ENCODE results near the gene HMGN5.

HMGN5 gene

DNA sequence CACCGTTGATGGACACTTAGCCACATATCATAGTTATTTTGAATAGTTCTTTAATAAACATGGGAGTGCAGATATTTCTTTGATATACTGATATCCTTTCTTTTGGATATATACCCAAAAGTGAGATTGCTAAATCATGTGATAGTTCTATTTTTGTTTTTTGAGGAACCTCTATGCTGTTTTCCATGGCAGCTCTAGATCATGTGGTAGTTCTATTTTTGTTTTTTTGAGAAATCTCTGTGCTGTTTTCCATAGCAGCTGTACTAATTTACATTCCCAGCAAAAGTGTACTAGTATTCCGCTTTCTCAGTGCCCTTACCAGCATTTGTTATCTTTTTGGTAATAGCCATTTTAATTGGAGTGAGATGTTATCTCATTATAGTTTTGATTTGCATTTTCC is 3.8 kb upstream of the HMGN5 start:
- H4K8ac ChIP-seq (ENCODE audit: low read depth, low read length), result no peak overlapping the region
- no peak overlapping the region for H2BK12ac ChIP-seq (ENCODE audit: low read length)
- H2BK120ac ChIP-seq (ENCODE audit: insufficient read depth, low read length, poor library complexity), result no peak overlapping the region
- peaks cover 3% of the 10 kb centered on the region for H3K79me1 ChIP-seq (ENCODE audit: low read length)
- H3K27ac ChIP-seq (ENCODE audit: low read depth, low read length), result no peak overlapping the region
- H3K4ac ChIP-seq (ENCODE audit: low read depth, low read length), result no peak overlapping the region
- no peak overlapping the region for H3K9ac ChIP-seq (ENCODE audit: low read length)
- H2AK5ac ChIP-seq (ENCODE audit: low read length), result no peak overlapping the region
- no peaks in the 10 kb centered on the region for H3K36me3 ChIP-seq (ENCODE audit: control insufficient read depth in 1 of 2, insufficient read depth in 2 of 2, low read length in 2 of 2)
- no peak overlapping the region for H3K23ac ChIP-seq (ENCODE audit: low read length)
- no peak overlapping the region for H4K12ac ChIP-seq (ENCODE audit: low read depth, low read length)
- no peak overlapping the region for H3K18ac ChIP-seq (ENCODE audit: low read length)
- no peak for DNase-seq
- H3K4me3 ChIP-seq (ENCODE audit: low read depth, low read length), result no peak overlapping the region
- WGBS (ENCODE audit: extremely low coverage, insufficient coverage, insufficient read length), result no CpG with 5 or more reads among the region's 2 CpGs
- H3K4me2 ChIP-seq (ENCODE audit: low read length), result no peak overlapping the region
- H2AFZ ChIP-seq (ENCODE audit: insufficient read depth, low read length, poor library complexity), result no peak overlapping the region
- H4K91ac ChIP-seq (ENCODE audit: low read depth, low read length), result no peak overlapping the region
- no peak overlapping the region for H2BK5ac ChIP-seq (ENCODE audit: low read depth, low read length, poor library complexity)
- no peaks in the 10 kb centered on the region for H3K9me3 ChIP-seq (ENCODE audit: insufficient read depth, low read depth, low read length)
- H3K79me2 ChIP-seq (ENCODE audit: control insufficient read depth, insufficient read depth, low read length, poor library complexity), result peaks cover 2% of the 10 kb centered on the region
- no peak overlapping the region for H3K14ac ChIP-seq (ENCODE audit: low read length)
- H3K27me3 ChIP-seq (ENCODE audit: insufficient read depth, low read length), result no peaks in the 10 kb centered on the region
- H3K4me1 ChIP-seq (ENCODE audit: control insufficient read depth in 1 of 2, insufficient read depth in 2 of 2, low read length in 2 of 2), result no peaks in the 10 kb centered on the region

DNA sequence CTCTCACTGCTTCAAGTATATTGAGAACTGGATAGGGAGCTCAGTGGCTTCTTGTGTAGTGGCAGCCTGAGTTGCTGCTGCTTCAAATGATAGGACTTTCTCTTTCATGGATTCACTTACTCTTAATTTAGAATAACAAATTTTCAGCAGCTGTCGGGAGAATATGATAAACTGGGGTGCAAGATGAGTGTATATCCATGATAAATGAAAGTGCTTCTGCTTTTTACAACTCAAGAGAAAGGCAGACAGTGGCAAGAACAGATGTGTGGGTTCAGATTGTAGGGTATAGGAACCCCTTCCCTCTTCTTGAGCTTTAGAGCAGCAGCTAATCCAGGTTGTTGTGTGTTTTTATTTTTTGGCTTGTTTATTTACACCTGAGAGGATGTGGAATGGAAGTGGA is 1.2 kb upstream of the HMGN5 start:
- Histone ChIP-seq H3K27ac (ENCODE audit: low read depth, low read length) (no peak overlapping the region), H2BK120ac (ENCODE audit: insufficient read depth, low read length, poor library complexity) (no peak overlapping the region), H3K4me3 (ENCODE audit: low read depth, low read length) (no peak overlapping the region), H3K27me3 (ENCODE audit: insufficient read depth, low read length) (no peaks in the 10 kb centered on the region), H3K4me2 (ENCODE audit: low read length) (peak overlapping the region; percentile 27), H2AFZ (ENCODE audit: insufficient read depth, low read length, poor library complexity) (no peak overlapping the region), H4K12ac (ENCODE audit: low read depth, low read length) (no peak overlapping the region), H4K8ac (ENCODE audit: low read depth, low read length) (no peak overlapping the region), H2BK12ac (ENCODE audit: low read length) (no peak overlapping the region), H3K79me2 (ENCODE audit: control insufficient read depth, insufficient read depth, low read length, poor library complexity) (peaks cover 2% of the 10 kb centered on the region), H3K18ac (ENCODE audit: low read length) (no peak overlapping the region), H2AK5ac (ENCODE audit: low read length) (no peak overlapping the region), H2BK5ac (ENCODE audit: low read depth, low read length, poor library complexity) (no peak overlapping the region), H3K23ac (ENCODE audit: low read length) (no peak overlapping the region), H3K9me3 (ENCODE audit: insufficient read depth, low read depth, low read length) (no peaks in the 10 kb centered on the region), H3K4ac (ENCODE audit: low read depth, low read length) (no peak overlapping the region), H3K36me3 (ENCODE audit: control insufficient read depth in 1 of 2, insufficient read depth in 2 of 2, low read length in 2 of 2) (no peaks in the 10 kb centered on the region), H3K14ac (ENCODE audit: low read length) (no peak overlapping the region), H3K79me1 (ENCODE audit: low read length) (peaks cover 3% of the 10 kb centered on the region), H4K91ac (ENCODE audit: low read depth, low read length) (no peak overlapping the region), H3K4me1 (ENCODE audit: control insufficient read depth in 1 of 2, insufficient read depth in 2 of 2, low read length in 2 of 2) (no peaks in the 10 kb centered on the region), H3K9ac (ENCODE audit: low read length) (no peak overlapping the region)
- no peak for DNase-seq
- WGBS (ENCODE audit: extremely low coverage, insufficient coverage, insufficient read length), result no CpG with 5 or more reads among the region's 1 CpG

GRCh38 chrX:81202456-81202819 is 725 bp upstream of the HMGN5 start:
- Histone ChIP-seq H3K9me3 (ENCODE audit: insufficient read depth, low read depth, low read length) (no peaks in the 10 kb centered on the region), H2BK5ac (ENCODE audit: low read depth, low read length, poor library complexity) (no peak overlapping the region), H3K4ac (ENCODE audit: low read depth, low read length) (no peak overlapping the region), H4K8ac (ENCODE audit: low read depth, low read length) (no peak overlapping the region), H3K27ac (ENCODE audit: low read depth, low read length) (no peak overlapping the region), H2BK120ac (ENCODE audit: insufficient read depth, low read length, poor library complexity) (no peak overlapping the region), H3K18ac (ENCODE audit: low read length) (no peak overlapping the region), H3K4me3 (ENCODE audit: low read depth, low read length) (peak overlapping the region; percentile 77), H3K36me3 (ENCODE audit: control insufficient read depth in 1 of 2, insufficient read depth in 2 of 2, low read length in 2 of 2) (no peaks in the 10 kb centered on the region), H2BK12ac (ENCODE audit: low read length) (no peak overlapping the region), H2AK5ac (ENCODE audit: low read length) (no peak overlapping the region), H3K23ac (ENCODE audit: low read length) (no peak overlapping the region), H3K79me2 (ENCODE audit: control insufficient read depth, insufficient read depth, low read length, poor library complexity) (peaks cover 2% of the 10 kb centered on the region), H3K27me3 (ENCODE audit: insufficient read depth, low read length) (no peaks in the 10 kb centered on the region), H2AFZ (ENCODE audit: insufficient read depth, low read length, poor library complexity) (no peak overlapping the region), H3K14ac (ENCODE audit: low read length) (no peak overlapping the region), H4K12ac (ENCODE audit: low read depth, low read length) (no peak overlapping the region), H3K79me1 (ENCODE audit: low read length) (peaks cover 3% of the 10 kb centered on the region), H3K4me2 (ENCODE audit: low read length) (peak overlapping the region; percentile 84), H3K4me1 (ENCODE audit: control insufficient read depth in 1 of 2, insufficient read depth in 2 of 2, low read length in 2 of 2) (no peaks in the 10 kb centered on the region), H3K9ac (ENCODE audit: low read length) (no peak overlapping the region), H4K91ac (ENCODE audit: low read depth, low read length) (no peak overlapping the region)
- WGBS (ENCODE audit: extremely low coverage, insufficient coverage, insufficient read length), result no CpG with 5 or more reads among the region's 8 CpGs
- DNase-seq, result no peak

- no peak overlapping the region for H3K4me3 ChIP-seq (ENCODE audit: low read depth, low read length)
- H4K91ac ChIP-seq (ENCODE audit: low read depth, low read length), result no peak overlapping the region
- H2BK5ac ChIP-seq (ENCODE audit: low read depth, low read length, poor library complexity), result no peak overlapping the region
- H2BK120ac ChIP-seq (ENCODE audit: insufficient read depth, low read length, poor library complexity), result no peak overlapping the region
- H3K79me2 ChIP-seq (ENCODE audit: control insufficient read depth, insufficient read depth, low read length, poor library complexity), result peaks cover 2% of the 10 kb centered on the region
- no peaks in the 10 kb centered on the region for H3K4me1 ChIP-seq (ENCODE audit: control insufficient read depth in 1 of 2, insufficient read depth in 2 of 2, low read length in 2 of 2)
- no peaks in the 10 kb centered on the region for H3K36me3 ChIP-seq (ENCODE audit: control insufficient read depth in 1 of 2, insufficient read depth in 2 of 2, low read length in 2 of 2)
- H3K79me1 ChIP-seq (ENCODE audit: low read length), result peaks cover 3% of the 10 kb centered on the region
- no peak overlapping the region for H2AK5ac ChIP-seq (ENCODE audit: low read length)
- no peak overlapping the region for H4K8ac ChIP-seq (ENCODE audit: low read depth, low read length)
- H4K12ac ChIP-seq (ENCODE audit: low read depth, low read length), result no peak overlapping the region
- DNase-seq, result no peak
- H2BK12ac ChIP-seq (ENCODE audit: low read length), result no peak overlapping the region
- H3K9ac ChIP-seq (ENCODE audit: low read length), result no peak overlapping the region
- H3K14ac ChIP-seq (ENCODE audit: low read length), result no peak overlapping the region
- no peak overlapping the region for H2AFZ ChIP-seq (ENCODE audit: insufficient read depth, low read length, poor library complexity)
- no peak overlapping the region for H3K27ac ChIP-seq (ENCODE audit: low read depth, low read length)
- H3K18ac ChIP-seq (ENCODE audit: low read length), result no peak overlapping the region
- H3K9me3 ChIP-seq (ENCODE audit: insufficient read depth, low read depth, low read length), result no peaks in the 10 kb centered on the region
- H3K23ac ChIP-seq (ENCODE audit: low read length), result no peak overlapping the region
- WGBS (ENCODE audit: extremely low coverage, insufficient coverage, insufficient read length), result no CpG with 5 or more reads among the region's 1 CpG
- H3K27me3 ChIP-seq (ENCODE audit: insufficient read depth, low read length), result no peaks in the 10 kb centered on the region
- no peak overlapping the region for H3K4me2 ChIP-seq (ENCODE audit: low read length)
- no peak overlapping the region for H3K4ac ChIP-seq (ENCODE audit: low read depth, low read length)
Observed at GRCh38 chrX:81201071-81201470, 642 bp downstream of the HMGN5 start.

Measured in trophoblast cell (in vitro differentiated cells and primary cell).